ENCODE measurements around the gene DPYSL5. TPM values are rescaled to one million over a fixed set of nuclear protein-coding genes. Genes with fewer than 3 reads are reported as not detected.
"Not testable (repeated sequence)": the region's sequence is repeated elsewhere in the genome, so short reads cannot be mapped to it uniquely, and the experiment has no call there.

Gene DPYSL5
- total RNA-seq, 4 donors from 2014 or later: 0.40 to 2.4 TPM; not detected in 2

DNA sequence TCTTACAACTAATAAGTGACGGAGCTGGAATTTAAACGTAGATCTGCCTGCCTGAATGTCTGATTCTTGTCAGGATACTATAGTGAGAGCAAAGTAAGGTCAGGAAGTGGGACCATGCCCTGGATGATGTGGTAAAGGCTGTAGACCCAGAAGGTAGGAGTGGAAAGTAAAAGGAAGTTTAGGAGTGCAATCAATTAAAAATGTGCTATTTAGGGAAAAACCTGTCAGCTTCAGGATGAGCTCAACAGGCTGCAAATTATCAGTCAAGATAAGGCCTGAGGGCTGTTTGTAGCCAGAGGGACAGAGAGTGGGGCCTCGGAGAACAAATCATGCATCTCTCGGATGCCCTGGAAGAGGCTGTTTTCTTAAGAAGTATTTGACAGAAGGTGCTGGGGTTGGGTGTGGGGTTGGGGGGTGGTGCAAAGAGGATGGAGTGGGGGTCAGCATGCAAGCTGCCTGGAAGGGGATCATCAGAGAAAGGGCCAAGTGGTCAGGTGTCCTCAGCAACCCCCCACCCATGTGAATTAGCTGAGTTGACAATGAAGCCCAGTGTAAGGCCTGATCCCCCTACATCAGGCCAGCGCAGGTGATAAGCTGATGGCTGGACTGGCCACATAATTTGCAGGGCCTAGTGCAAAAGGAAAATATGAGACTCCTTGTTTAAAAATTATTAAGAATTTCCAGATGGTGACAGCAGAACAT, 69.4 kb downstream of the DPYSL5 start:
- peaks cover 0 to 1% (median 0%) of the 10 kb centered on the region in 3 donors for H3K4me1 ChIP-seq
- no peaks in the 10 kb centered on the region for H3K36me3 ChIP-seq
- no peak overlapping the region for H3K27ac ChIP-seq
- 73 to 83% methylated on average over 3 to 5 of the region's 5 CpGs for WGBS, 2 donors (ENCODE audit: low coverage in 1 of 2)
- H3K4me3 ChIP-seq: no peak overlapping the region
- peaks cover 55% of the 10 kb centered on the region for H3K27me3 ChIP-seq
- ATAC-seq: no peak
- no peaks in the 10 kb centered on the region for H3K9me3 ChIP-seq
- TF ChIP-seq POLR2AphosphoS5 (IDR thresholded peaks at IDR 0.05) (no peak), POLR2A (IDR thresholded peaks at IDR 0.05) (no peak), EP300 (IDR thresholded peaks at IDR 0.05) (no peak)
- TF ChIP-seq, protein P1, sequence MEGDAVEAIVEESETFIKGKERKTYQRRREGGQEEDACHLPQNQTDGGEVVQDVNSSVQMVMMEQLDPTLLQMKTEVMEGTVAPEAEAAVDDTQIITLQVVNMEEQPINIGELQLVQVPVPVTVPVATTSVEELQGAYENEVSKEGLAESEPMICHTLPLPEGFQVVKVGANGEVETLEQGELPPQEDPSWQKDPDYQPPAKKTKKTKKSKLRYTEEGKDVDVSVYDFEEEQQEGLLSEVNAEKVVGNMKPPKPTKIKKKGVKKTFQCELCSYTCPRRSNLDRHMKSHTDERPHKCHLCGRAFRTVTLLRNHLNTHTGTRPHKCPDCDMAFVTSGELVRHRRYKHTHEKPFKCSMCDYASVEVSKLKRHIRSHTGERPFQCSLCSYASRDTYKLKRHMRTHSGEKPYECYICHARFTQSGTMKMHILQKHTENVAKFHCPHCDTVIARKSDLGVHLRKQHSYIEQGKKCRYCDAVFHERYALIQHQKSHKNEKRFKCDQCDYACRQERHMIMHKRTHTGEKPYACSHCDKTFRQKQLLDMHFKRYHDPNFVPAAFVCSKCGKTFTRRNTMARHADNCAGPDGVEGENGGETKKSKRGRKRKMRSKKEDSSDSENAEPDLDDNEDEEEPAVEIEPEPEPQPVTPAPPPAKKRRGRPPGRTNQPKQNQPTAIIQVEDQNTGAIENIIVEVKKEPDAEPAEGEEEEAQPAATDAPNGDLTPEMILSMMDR (IDR thresholded peaks at IDR 0.05): no peak

DNA sequence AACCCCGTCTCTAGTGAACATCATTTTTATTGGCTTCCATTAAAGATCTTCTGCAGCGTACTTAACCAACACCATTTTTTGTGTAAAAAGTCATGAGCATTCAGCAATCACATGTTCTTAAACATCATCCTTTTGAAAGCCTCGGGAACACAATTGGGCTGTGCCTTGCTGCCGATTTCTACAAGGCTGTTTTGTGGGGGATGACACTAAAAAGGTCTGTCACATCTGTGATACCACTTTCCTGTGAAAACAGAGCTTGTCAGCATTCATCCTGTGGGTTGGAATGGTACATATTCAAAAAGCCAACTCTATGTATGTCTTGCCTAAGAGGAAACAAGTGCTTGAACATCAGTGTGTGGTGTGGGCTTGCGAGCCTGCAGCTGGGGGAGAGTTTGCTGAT, 73.4 kb downstream of the DPYSL5 start:
- 67 to 94% methylated on average over 2 to 3 of the region's 5 CpGs for WGBS, 2 donors (ENCODE audit: low coverage in 1 of 2)
- TF ChIP-seq, protein P1 (IDR thresholded peaks at IDR 0.05): no peak
- TF ChIP-seq POLR2A (IDR thresholded peaks at IDR 0.05) (no peak), EP300 (IDR thresholded peaks at IDR 0.05) (no peak), POLR2AphosphoS5 (IDR thresholded peaks at IDR 0.05) (no peak)
- Histone ChIP-seq H3K4me3 (no peak overlapping the region), H3K27me3 (peaks cover 34% of the 10 kb centered on the region), H3K9me3 (no peaks in the 10 kb centered on the region), H3K36me3 (no peaks in the 10 kb centered on the region), H3K27ac (no peak overlapping the region), H3K4me1 (peaks cover 0 to 6% (median 0%) of the 10 kb centered on the region in 3 donors)
- no peak for ATAC-seq

DNA sequence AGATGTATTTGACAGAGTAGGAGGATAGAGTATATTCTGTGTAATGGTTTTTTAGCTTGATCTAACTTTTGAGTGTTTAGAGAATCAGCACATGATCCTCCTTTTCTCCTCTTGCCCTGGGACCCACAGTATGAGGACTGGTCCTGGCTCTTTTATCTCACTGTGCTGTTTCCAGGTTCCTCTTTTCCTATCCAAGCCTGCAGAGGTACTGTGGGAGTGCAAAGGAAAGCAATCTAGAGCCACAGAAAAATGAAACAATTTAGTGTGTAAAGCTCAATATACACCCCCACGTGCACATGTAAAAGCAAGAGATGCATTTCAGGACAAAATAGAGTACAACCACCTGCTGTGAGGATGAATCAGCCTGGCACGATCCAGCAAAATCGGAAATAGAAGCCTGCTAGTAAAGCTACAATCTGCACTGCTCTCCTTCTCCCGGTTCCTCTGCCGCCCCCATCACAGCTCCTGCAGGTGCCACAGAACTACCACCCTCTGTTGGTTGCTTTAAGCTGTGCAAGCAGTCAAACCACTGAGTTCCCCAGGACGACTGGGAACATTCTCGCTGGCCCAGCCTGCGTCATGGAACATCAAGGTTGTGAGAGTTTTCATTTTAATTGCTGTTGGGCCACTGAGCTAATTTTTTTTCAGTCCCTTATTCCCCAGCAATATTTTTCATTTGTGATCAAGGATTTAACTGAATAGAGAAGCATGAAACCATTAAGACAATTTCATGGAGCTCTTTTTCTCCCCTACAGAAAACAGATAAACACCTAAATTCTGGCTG, 74.7 kb downstream of the DPYSL5 start:
- ATAC-seq: peak; percentile 58
- H3K27me3 ChIP-seq: peaks cover 22% of the 10 kb centered on the region
- H3K9me3 ChIP-seq: no peaks in the 10 kb centered on the region
- H3K36me3 ChIP-seq: no peaks in the 10 kb centered on the region
- H3K4me3 ChIP-seq: no peak overlapping the region
- no peak overlapping the region for H3K27ac ChIP-seq
- WGBS, 2 donors (ENCODE audit: low coverage in 1 of 2): 11 to 13% methylated on average over 5 to 8 of the region's 8 CpGs
- peaks cover 0 to 6% (median 0%) of the 10 kb centered on the region in 3 donors for H3K4me1 ChIP-seq
- TF ChIP-seq, protein P1 (IDR thresholded peaks at IDR 0.05): peak in 3 of 4 experiments; percentile 33 to 53 (median 50)
- no peak for TF ChIP-seq POLR2AphosphoS5 (IDR thresholded peaks at IDR 0.05)

GRCh38 chr2:26923189-26923466, 75.2 kb downstream of the DPYSL5 start:
- not testable (repeated sequence) for H3K4me1 ChIP-seq, H3K4me3 ChIP-seq, ATAC-seq, H3K36me3 ChIP-seq, H3K9me3 ChIP-seq, H3K27ac ChIP-seq
- H3K27me3 ChIP-seq: peaks cover 16% of the 10 kb centered on the region
- WGBS, 2 donors (ENCODE audit: low coverage in 1 of 2): 38 to 71% methylated on average over 1 of the region's 1 CpG

DNA sequence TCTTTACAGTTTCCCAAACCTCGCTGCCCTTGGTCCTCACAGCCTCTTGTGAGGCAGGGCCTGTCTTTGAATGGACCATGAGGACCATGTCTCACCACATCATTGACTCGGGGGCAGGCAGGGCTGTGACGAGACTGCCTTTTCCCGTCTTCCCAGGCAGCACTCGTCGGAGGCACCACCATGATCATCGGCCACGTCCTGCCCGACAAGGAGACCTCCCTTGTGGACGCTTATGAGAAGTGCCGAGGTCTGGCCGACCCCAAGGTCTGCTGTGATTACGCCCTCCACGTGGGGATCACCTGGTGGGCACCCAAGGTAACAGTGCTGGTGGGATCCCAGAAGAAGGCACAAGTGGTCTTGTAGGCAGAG, 76.8 kb downstream of the DPYSL5 start:
- H3K36me3 ChIP-seq: no peaks in the 10 kb centered on the region
- no peaks in the 10 kb centered on the region for H3K9me3 ChIP-seq
- no peak for ATAC-seq
- H3K27me3 ChIP-seq: peaks cover 25% of the 10 kb centered on the region
- H3K27ac ChIP-seq: no peak overlapping the region
- TF ChIP-seq POLR2A (IDR thresholded peaks at IDR 0.05) (no peak), POLR2AphosphoS5 (IDR thresholded peaks at IDR 0.05) (no peak), EP300 (IDR thresholded peaks at IDR 0.05) (no peak)
- TF ChIP-seq, protein P1 (IDR thresholded peaks at IDR 0.05): no peak
- WGBS, 2 donors (ENCODE audit: low coverage in 1 of 2): 90% methylated on average over 4 of the region's 14 CpGs; no CpG with 5 or more reads in 1 of the 2 donors
- no peak overlapping the region for H3K4me3 ChIP-seq
- H3K4me1 ChIP-seq: peaks cover 0 to 6% (median 0%) of the 10 kb centered on the region in 3 donors
